SW480 (cell line): ENCODE results near the gene NAA25.
"Not testable (repeated sequence)": the region's sequence is repeated elsewhere in the genome, so short reads cannot be mapped to it uniquely, and the experiment has no call there.

Experiments
- DNase-seq: peaks from one replicate; pipeline ENCODE4 v3.0.0-alpha.2; 2016; ENCODE audit warnings: low spot score

NAA25 gene

GRCh38 chr12:112116232-112117060 lies 7.9 kb upstream of the NAA25 start:
- peak; percentile 63 for DNase-seq

- DNase-seq = no peak
Measured at GRCh38 chr12:112115259-112116045, 6.9 kb upstream of the NAA25 start.

DNA sequence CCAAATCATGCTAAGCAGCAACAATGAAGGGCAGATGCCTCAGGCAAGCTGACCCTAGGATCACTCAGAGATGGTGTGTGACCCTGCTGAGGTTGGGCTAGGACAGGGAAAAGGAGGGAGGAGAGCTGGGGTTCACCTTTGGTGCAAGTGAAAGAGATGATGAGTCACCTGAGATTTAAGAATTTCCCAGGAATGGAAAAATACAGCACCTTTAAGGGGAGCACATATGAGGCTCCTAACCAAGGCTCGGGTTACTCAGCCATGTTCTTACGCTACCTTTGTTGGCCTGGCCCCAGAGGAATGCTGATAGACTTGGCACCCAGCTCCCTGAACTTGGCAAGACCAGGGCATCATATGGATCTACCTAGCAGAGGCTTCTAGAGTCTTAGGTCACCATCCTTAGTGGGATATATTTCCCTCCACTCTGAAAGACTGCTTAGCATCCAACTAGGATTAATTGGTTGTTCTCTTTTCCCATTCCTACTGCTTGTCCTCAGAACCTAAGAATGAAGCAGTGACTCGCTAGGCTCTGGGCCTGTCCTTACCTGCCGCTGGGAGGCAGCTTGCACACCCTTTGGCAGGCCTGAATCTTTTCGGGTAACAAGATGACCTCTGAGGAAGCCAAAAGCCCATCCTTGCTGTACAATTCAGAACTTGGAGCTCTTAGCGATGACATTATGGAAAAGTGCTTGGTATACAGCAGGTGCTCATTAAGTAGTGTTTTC lies 4.0 kb upstream of the NAA25 start:
- peak; percentile 54 for DNase-seq

- no peak for DNase-seq
Measured at GRCh38 chr12:112111931-112112330, 3.3 kb upstream of the NAA25 start.

GRCh38 chr12:112110787-112111662 lies 2.4 kb upstream of the NAA25 start:
- DNase-seq = not testable (repeated sequence)

DNA sequence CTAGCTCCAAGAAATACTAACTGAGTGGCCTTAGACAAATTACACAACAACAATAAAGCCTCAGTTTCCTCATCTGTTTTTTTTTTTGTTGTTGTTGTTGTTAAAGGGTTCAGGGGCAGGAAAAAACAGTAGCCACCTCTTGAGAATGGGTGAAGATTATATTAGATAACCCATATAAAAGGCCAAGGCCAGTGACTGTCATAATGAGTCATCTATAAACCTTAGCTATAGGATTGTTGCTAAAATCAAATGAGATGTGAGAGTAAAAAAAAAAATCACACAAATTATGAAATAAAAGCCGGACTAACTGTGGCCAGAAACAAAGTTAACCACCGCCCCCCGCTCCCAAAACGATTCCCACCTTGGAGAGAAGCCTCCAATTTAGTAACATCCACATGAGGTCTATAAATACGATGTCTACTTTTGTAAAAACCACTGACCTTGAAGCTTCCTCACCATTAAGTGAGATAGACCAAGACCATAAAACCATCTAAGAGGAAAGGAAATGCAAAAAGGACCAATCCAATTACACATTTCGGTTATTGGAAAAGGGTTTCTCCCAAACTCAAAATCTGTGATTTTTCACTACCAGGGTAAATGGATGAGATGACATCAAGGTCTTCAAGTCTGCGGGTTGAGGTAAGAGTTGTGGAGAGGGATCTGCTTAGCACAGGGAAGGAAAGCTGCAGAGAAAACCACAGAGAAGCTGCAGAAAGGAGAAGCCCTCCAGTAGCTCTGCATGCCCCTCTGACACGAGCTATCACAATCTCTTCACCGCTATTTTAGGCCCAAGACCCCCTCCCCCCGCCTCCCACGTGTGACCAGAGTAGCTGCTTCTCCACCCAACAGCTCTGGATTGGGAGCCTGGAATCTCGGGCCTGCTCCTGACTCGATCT lies 1.0 kb downstream of the NAA25 start:
- no peak for DNase-seq

GRCh38 chr12:112105891-112106290 lies 2.7 kb downstream of the NAA25 start:
- no peak for DNase-seq

DNA sequence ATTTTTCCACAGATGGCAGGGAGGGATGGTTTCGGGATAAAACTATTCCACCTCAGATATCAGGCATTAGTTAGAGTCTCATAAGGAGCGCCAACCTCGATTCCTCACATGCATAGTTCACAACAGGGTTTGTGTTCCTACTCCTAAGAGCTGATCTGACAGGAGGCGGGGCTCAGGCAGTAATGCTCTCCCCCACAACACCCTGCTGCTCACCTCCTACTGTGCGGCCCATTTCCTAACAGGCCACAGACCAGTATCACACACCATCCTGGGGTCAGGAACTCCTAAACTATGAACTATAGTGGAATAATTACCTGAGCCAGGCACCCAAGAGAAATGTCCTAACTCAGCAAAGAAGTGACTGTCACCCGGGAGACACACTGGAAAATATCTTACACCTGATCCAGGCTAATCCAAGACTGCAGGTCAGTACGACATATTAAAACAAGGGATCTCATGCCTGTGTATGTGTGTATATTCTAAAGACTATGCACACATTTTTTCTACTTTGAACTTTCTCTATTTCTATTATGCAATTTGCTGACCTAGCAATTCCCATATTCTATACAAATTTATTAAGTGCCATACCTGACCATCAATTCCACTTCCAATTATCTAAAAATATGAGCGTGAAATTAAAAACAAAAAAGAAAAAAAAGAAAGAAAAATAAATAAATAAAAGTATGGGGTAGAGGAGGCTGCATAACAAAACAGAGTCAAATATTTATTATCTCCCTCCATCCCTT lies 4.7 kb downstream of the NAA25 start:
- no peak for DNase-seq

- not testable (repeated sequence) for DNase-seq
Measured at GRCh38 chr12:112102746-112103145, 5.8 kb downstream of the NAA25 start.

- DNase-seq = no peak
Measured at GRCh38 chr12:112102127-112102526, 6.5 kb downstream of the NAA25 start.

- DNase-seq = not testable (repeated sequence)
Measured at GRCh38 chr12:112100500-112100899, 8.1 kb downstream of the NAA25 start.

DNA sequence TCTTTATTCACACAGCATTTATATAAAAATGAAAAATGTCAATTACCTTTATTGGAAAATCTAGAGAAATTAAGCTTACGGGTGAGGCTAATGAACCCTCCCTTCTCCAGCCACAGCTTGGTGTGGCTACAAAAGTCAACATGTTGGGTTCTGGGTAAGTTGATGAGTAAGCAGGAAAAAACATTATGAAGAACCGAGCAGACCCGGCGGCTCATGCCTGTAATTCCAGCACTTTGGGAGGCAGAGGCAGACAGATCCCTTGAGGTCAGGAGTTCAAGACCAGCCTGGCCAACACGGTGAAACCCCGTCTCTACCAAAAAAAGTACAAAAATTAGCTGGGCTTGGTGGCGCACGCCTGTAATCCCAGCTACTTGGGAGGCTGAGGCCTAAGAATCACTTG lies 10.9 kb downstream of the NAA25 start:
- no peak for DNase-seq

- no peak for DNase-seq
Measured at GRCh38 chr12:112096667-112097066, 11.9 kb downstream of the NAA25 start.

DNA sequence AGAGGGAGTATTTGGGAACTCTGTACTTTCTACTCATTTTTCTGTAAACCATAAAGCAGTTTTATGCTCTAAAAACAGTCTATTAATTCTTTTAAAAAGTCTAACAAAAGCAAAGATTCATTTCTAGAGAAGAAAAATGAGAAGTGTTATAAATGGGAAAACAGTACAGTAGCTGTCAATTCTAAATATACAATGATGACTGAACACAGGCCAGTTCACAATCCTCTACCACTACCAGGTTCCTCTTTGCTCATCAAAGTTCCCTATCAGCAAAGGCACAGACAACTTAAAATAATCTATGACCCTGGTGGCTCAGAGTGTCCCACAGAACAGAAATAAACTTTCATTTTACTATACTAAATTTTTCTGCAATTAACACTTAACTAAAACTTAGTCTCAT lies 12.5 kb downstream of the NAA25 start:
- DNase-seq = no peak

DNA sequence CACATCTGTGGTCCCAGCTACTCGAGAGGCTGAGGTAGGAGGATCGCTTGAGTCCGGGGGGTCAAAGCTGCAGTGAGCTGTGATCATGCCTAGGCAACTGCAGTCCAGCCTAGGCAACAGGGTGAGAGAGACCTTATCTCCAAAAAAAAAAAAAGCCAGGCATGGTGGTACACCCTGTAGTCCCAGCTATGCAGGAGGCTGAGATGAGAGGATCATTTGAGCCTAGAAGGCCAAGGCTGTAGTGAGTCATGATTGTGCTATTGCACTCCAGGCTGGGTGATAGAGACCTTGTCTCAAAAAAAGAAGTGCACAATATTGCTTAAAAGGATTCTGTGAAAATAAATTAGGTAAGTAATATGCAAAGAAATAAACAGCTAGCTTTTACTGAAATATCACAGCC lies 17.0 kb downstream of the NAA25 start:
- no peak for DNase-seq

DNA sequence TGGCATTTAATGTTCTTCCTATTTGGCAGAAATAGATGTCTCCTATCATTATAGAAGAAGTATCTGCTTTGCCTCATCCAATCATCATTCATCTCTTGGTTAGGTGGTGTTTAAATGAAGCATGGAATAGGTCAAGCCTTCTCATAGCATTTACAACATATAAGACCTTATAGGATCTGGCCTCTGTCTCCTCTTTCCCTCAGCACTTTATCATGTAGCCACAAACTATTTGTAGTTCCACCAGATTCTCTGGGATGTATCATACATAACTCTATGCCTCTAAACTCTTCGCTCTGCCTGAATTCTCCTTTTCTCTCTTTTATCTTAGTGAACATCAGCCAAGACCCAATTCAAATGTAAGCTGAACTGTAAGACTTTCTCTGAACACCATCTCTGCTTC lies 20.7 kb downstream of the NAA25 start:
- no peak for DNase-seq

GRCh38 chr12:112087055-112087850 lies 21.3 kb downstream of the NAA25 start:
- no peak for DNase-seq

DNA sequence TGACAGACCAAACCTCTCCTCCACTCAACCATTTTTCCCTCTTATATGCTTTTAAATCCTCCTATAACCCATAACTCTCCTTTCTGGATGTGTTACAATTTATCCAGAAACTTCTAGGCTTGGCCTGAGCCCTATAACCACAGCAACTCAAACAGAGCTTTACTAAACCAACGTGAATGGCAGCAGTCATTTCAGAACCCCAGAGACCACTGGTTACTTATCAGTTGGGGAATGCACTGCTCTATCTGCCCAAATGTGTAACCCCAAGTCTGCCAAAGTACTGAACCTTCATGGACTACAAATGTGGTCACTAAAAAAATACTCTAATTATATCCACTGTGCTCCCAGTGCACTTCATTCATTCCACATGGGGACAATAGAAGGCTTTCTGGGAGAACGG lies 42.0 kb downstream of the NAA25 start:
- no peak for DNase-seq

DNA sequence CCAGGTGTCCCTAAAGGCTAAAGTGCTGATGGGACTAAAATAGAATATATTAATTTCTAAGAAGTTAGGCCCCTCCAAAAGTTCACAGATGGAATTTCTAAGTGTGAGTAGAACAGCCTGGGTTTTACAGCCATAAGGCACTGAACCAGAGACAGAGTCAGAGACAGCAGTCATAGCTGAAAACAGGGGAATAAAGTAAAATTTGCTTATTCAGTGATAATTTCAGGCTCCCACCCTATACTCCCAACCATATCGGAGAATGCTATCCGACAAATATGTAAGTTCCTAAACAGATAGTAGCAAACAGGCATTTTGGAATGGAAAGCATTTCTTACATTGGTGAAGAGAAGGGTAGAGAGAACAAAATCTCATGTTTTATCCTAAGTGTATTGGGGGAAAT lies 45.3 kb downstream of the NAA25 start:
- DNase-seq = no peak
